ENCODE results near the gene PRICKLE1. TPM values are rescaled to one million over a fixed set of nuclear protein-coding genes. Genes with fewer than 3 reads are reported as not detected.

The PRICKLE1 gene
- total RNA-seq, 4 donors from 2014 or later = 0.19 to 8.0 (median 2.7) TPM

- no peaks in the 10 kb centered on the region for H3K9me3 ChIP-seq
- intact Hi-C loops (cut with DNase I) = no loop called here
- H3K36me3 ChIP-seq = peaks cover 0 to 28% (median 0%) of the 10 kb centered on the region in 3 donors
- 78 to 79% methylated on average over 7 of the region's 7 CpGs for WGBS, 2 donors
- TF ChIP-seq POLR2A (IDR thresholded peaks at IDR 0.05) = no peak
- no peak for TF ChIP-seq CTCF (IDR thresholded peaks at IDR 0.05)
- H3K4me3 ChIP-seq = peak overlapping the region in 2 of 4 donors; percentile 13 to 27
- H3K27ac ChIP-seq = peak overlapping the region in 1 of 4 donors; percentile 31
- peaks cover 0 to 32% (median 0%) of the 10 kb centered on the region in 3 donors for H3K4me1 ChIP-seq
- H3K27me3 ChIP-seq = no peaks in the 10 kb centered on the region
- no peak for DNase-seq
These were observed 120.0 kb downstream of the PRICKLE1 start for GRCh38 chr12:42469355-42470175.

GRCh38 chr12:42468921-42469320 is 120.6 kb downstream of the PRICKLE1 start:
- Histone ChIP-seq H3K4me1 (peaks cover 0 to 25% (median 0%) of the 10 kb centered on the region in 3 donors), H3K36me3 (peaks cover 0 to 34% (median 0%) of the 10 kb centered on the region in 3 donors), H3K27me3 (no peaks in the 10 kb centered on the region), H3K4me3 (peak overlapping the region in 2 of 4 donors; percentile 13 to 27), H3K27ac (peak overlapping the region in 1 of 4 donors; percentile 31), H3K9me3 (no peaks in the 10 kb centered on the region)
- WGBS, 2 donors = 37 to 47% methylated on average over 3 of the region's 3 CpGs
- intact Hi-C loops (cut with DNase I) = no loop called here
- TF ChIP-seq POLR2A (IDR thresholded peaks at IDR 0.05) (no peak), CTCF (IDR thresholded peaks at IDR 0.05) (no peak)
- no peak for DNase-seq

- no peak overlapping the region for H3K4me3 ChIP-seq
These were observed 121.2 kb downstream of the PRICKLE1 start for GRCh38 chr12:42468341-42468821.

GRCh38 chr12:42463671-42464070 is 125.9 kb downstream of the PRICKLE1 start:
- Histone ChIP-seq H3K27me3 (no peaks in the 10 kb centered on the region), H3K4me3 (no peak overlapping the region), H3K9me3 (no peaks in the 10 kb centered on the region), H3K27ac (no peak overlapping the region), H3K36me3 (peaks cover 0 to 55% (median 0%) of the 10 kb centered on the region in 3 donors), H3K4me1 (peaks cover 0 to 3% (median 0%) of the 10 kb centered on the region in 3 donors)
- intact Hi-C loops (cut with DNase I) = no loop called here
- no peak for DNase-seq
- WGBS, 2 donors = 99 to 100% methylated on average over 4 of the region's 4 CpGs
- TF ChIP-seq POLR2A (IDR thresholded peaks at IDR 0.05) (no peak), CTCF (IDR thresholded peaks at IDR 0.05) (no peak)

More at GRCh38 chr12:42468341-42468821, 121.2 kb downstream of the PRICKLE1 start:
- Histone ChIP-seq H3K36me3 (peaks cover 0 to 36% (median 0%) of the 10 kb centered on the region in 3 donors), H3K4me1 (peaks cover 0 to 20% (median 0%) of the 10 kb centered on the region in 3 donors), H3K27me3 (no peaks in the 10 kb centered on the region), H3K27ac (peak overlapping the region in 1 of 4 donors; percentile 31), H3K9me3 (no peaks in the 10 kb centered on the region)
- WGBS, 2 donors = 43 to 47% methylated on average over 8 to 9 of the region's 9 CpGs
- TF ChIP-seq CTCF (IDR thresholded peaks at IDR 0.05) (no peak), POLR2A (IDR thresholded peaks at IDR 0.05) (no peak)
- DNase-seq = no peak
- intact Hi-C loops (cut with DNase I) = no loop called here

GRCh38 chr12:42462486-42462885 is 127.1 kb downstream of the PRICKLE1 start:
- DNase-seq = no peak
- H3K36me3 ChIP-seq = peaks cover 0 to 50% (median 0%) of the 10 kb centered on the region in 3 donors

More at GRCh38 chr12:42462486-42462885, 127.1 kb downstream of the PRICKLE1 start:
- Histone ChIP-seq H3K4me3 (no peak overlapping the region), H3K27ac (no peak overlapping the region), H3K4me1 (no peaks in the 10 kb centered on the region), H3K9me3 (no peaks in the 10 kb centered on the region), H3K27me3 (no peaks in the 10 kb centered on the region)
- intact Hi-C loops (cut with DNase I) = no loop called here
- no peak for TF ChIP-seq POLR2A (IDR thresholded peaks at IDR 0.05)
- TF ChIP-seq CTCF (IDR thresholded peaks at IDR 0.05) = no peak
- 68 to 69% methylated on average over 3 of the region's 3 CpGs for WGBS, 2 donors
